HL-60/S4 (cell line): Measurements from ENCODE around the gene POU6F1.
"Not testable (repeated sequence)": the region's sequence is repeated elsewhere in the genome, so short reads cannot be mapped to it uniquely, and the experiment has no call there.

Experiments
- in situ Hi-C: fragments of 300-500 bp; cut with MboI; formaldehyde crosslinking; loops from 2 replicates; pipeline ENCODE4 v1.14.3; 2022; ENCODE audit warnings: low sequenced_read_pairs

The POU6F1 gene

DNA sequence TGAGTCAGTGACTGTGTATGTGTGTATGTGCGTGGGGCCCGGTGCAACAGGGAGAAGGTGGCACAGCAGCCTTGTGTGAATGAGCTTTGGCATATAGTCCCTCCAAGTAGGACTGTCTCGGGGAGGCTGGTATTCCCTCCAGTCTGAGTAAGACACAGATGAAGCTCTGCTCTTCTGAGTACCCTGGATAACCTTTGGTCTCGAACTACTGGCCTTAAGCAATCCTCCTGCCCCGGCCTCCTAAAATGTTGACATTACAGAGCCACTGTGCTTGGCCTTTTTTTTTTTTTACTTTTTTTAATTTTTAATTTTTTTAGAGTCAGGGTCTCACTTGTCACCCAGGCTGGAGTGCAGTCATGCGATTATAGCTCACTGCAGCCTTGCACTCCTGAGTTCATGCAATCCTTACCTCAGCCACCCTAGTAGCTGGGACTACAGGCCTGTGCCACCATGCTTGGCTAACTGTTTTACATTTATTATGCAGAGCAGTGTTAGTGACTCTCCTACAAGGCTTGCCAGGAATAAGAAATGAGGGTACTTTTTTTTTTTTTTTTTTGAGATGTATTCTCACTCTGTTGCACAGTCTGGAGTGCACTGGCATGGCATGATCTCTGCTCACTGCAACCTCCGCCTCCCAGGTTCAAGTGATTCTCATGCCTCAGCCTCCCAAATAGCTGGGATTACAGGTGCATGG is 11.4 kb upstream of the POU6F1 start:
- in situ Hi-C loops: no loop called here

GRCh38 chr12:51227962-51228361 is 10.1 kb upstream of the POU6F1 start:
- in situ Hi-C loops: no loop called here

GRCh38 chr12:51227112-51227511 is 9.2 kb upstream of the POU6F1 start:
- in situ Hi-C loops: not testable (repeated sequence)

DNA sequence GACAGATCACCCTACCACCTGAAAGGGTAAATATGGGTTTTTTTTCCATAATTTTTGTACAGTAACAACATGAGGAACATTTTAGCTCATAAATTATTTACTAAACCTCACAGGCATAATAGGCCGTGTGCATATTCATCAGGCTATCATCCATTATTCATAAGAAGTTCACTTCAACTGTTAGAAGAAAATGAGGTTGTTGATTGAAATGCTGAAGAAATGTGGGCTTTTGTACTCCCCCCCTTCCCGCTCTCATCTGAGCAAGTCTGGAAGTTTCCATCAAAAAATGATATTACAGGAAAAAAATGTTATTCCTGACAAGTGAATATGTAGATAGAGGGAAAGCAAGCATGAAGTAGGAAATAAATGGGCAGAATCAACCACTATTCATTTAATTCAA is 7.9 kb upstream of the POU6F1 start:
- in situ Hi-C loops: no loop called here

GRCh38 chr12:51225234-51225633 is 7.4 kb upstream of the POU6F1 start:
- in situ Hi-C loops: no loop called here

- in situ Hi-C loops: no loop called here
These were observed 6.8 kb upstream of the POU6F1 start for GRCh38 chr12:51224625-51225024.

DNA sequence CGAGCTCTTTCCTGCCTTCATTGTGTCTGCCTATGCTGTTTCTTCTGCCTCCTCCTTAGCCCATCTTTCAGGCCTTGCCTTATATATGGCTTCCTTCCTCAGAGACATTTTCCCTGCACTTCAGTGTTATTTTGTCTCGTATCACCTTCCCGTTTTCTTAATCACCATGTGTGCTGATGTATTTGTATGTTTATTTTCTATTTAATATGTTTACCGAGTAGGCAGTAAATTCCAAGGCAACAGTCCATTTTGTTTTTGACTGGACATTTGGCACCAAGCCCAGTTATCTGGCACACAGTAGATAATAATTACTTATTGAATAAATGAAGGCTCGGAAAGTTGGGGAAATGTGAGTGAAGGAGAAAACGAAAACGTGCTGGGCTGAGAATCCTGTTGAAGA is 4.6 kb upstream of the POU6F1 start:
- in situ Hi-C loops: no loop called here

GRCh38 chr12:51219857-51220256 is 2.0 kb upstream of the POU6F1 start:
- in situ Hi-C loops: not testable (repeated sequence)

- in situ Hi-C loops: no loop called here
These were observed 1.5 kb upstream of the POU6F1 start for GRCh38 chr12:51219322-51219721.

DNA sequence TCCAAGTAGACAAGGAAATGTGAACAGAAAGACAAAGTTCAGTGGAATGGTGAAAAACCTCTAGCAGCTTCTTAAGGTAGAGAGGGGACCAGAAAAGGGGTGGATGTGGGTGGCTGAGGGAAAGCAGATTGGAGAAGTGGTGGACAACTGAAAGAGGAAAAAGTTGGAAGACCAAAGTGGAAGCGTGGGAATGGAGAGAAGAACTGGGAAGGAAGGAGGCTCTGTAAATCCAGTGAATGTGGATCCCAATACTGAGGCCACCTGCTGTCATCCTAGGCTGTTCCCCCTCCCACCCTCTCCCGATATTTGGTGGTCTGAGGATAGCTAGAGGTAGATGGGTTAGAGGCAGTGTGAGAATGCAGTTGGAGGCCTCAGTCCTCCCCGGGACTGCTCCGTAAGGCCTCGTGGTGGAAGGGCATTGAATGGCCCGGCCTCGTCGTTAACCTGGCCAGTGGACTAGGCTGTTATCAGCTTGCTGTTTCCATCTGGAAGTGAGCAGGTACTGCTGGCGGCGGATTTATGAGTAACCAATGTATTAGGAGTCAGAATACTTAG is 822 bp upstream of the POU6F1 start:
- in situ Hi-C loops: no loop called here

- in situ Hi-C loops: no loop called here
These were observed 512 bp downstream of the POU6F1 start for GRCh38 chr12:51217133-51217967.

GRCh38 chr12:51216642-51217041 is 1.2 kb downstream of the POU6F1 start:
- in situ Hi-C loops: no loop called here

GRCh38 chr12:51214895-51215294 is 3.0 kb downstream of the POU6F1 start:
- in situ Hi-C loops: no loop called here

GRCh38 chr12:51210690-51211395 is 7.0 kb downstream of the POU6F1 start:
- in situ Hi-C loops: no loop called here

GRCh38 chr12:51209259-51209658 is 8.6 kb downstream of the POU6F1 start:
- in situ Hi-C loops: no loop called here

DNA sequence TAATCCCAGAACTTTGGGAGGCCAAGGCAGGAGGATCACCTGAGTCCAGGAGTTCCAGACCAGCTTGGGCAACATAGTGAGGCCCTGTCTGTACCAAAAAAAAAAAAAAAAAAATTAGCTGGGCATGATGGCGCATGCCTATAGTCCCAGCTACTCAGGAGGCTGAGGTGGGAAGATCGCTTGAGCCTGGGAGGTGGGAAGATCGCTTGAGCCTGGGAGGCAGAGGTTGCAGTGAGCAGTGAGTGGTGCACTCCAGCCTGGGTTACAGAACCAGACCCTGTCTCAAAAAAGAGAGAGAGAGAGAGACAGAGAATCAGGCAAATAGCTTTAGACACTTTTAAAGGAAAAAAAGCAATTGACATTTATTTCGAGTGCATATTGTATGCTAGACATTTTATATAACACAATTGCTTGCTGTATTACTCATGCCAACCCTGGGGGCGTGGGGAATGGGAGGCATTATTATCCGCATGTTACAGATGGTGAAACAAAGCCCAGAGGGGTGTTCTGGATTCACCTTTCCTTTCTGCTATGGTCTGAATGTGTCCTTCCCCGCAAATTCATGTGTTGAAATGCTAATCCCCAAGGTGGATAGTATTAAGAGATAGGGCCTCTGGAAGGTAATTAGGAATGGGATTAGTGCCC is 9.7 kb downstream of the POU6F1 start:
- in situ Hi-C loops: no loop called here

GRCh38 chr12:51205350-51205749 is 12.5 kb downstream of the POU6F1 start:
- in situ Hi-C loops: no loop called here

DNA sequence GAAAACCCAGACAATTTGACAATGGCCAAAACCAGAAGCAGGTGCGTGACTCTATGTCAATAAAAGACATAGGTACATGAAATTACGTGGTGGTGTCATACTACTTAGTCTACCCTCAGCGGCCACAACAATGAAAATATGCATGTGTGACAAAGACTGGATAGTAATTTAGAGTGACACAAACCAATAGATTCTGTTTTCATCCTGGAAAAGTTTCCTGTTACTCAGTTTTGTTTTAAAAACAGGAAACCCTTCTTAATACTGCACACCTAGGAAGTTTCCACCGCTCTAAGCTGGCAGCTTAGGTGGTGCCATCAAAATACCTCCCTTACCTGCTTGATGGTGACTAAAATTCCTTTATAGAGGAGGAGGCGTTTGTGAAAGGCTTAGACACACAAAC is 15.1 kb downstream of the POU6F1 start:
- in situ Hi-C loops: no loop called here

DNA sequence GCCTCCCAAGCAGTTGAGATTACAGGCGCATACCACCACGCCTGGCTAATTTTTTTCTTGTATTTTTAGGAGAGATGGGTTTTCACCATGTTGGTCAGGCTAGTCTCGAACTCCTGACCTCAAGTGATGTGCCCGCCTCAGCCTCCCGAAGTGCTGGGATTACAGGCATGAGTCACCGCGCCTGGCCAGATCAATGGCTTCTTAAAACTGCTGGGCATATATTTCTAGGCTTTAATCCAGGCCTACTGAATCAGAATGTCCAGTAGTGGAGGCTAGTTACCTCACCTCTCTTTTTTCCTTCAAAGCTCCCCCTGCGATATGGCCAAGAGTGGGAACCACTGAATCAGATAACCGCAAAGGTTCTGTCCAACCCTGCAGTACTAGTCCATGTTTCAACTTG is 17.1 kb downstream of the POU6F1 start:
- in situ Hi-C loops: no loop called here

- in situ Hi-C loops: no loop called here
These were observed 17.7 kb downstream of the POU6F1 start for GRCh38 chr12:51200156-51200555.

DNA sequence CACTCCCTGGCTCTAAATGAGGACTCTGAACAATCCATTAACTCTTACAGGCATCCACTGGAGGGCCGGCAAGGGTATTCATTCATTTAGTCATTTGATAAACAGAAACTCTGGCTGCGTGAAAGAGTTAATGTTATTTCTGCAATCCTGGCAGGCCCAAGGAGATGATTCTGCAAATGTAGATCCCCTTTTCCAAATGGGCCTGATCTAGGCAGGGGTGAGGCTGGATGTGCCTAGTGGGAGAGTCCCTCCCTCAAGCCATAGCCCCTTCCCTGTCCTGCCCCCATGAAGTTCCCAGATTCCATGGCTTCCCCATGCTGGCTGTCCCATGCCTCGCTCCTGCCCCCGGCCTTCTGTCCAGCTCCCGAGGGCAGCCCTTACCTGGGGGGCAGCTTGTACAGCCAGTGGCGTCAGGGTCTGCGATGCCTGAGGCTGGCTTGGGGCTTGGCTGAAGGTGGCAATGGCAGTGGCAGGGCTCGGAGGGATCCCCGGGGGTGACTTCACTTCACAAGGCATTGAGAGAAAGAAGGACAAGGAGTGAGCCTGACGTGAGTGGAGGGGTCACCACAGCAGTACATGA is 18.4 kb downstream of the POU6F1 start:
- in situ Hi-C loops: no loop called here
